ENCODE results near the gene MIER1.
"Not testable (repeated sequence)": the region's sequence is repeated elsewhere in the genome, so short reads cannot be mapped to it uniquely, and the experiment has no call there.

MIER1 gene

GRCh38 chr1:66924756-66925557 lies at the start of gene MIER1, which contains the start of gene DNAI4:
Gene MIER1 (plus strand): TSS chr1:66924990. CDS start chr1:66925029, 39 bp downstream.
Gene DNAI4 (minus strand): TSS chr1:66924856. CDS start chr1:66924831, 25 bp downstream.
- peak; percentile 97 for DNase-seq

GRCh38 chr1:66876664-66877063 lies 48.1 kb upstream of the MIER1 start:
- no peak for DNase-seq

- DNase-seq: no peak
Measured at GRCh38 chr1:66889030-66889429, 35.8 kb upstream of the MIER1 start.

GRCh38 chr1:66890621-66891020 lies 34.2 kb upstream of the MIER1 start:
- no peak for DNase-seq

- no peak for DNase-seq
Measured at GRCh38 chr1:66893712-66894111, 31.1 kb upstream of the MIER1 start.

GRCh38 chr1:66915203-66915602 lies 9.6 kb upstream of the MIER1 start:
- not testable (repeated sequence) for DNase-seq

GRCh38 chr1:66916320-66916719 lies 8.5 kb upstream of the MIER1 start:
- no peak for DNase-seq

- DNase-seq: no peak
Measured at GRCh38 chr1:66917476-66917875, 7.3 kb upstream of the MIER1 start.

- no peak for DNase-seq
Measured at GRCh38 chr1:66919063-66919462, 5.7 kb upstream of the MIER1 start.

GRCh38 chr1:66919828-66920227 lies 5.0 kb upstream of the MIER1 start:
- DNase-seq: no peak

GRCh38 chr1:66920543-66920942 lies 4.2 kb upstream of the MIER1 start:
- DNase-seq: no peak

- no peak for DNase-seq
Measured at GRCh38 chr1:66925558-66925910, 744 bp downstream of the MIER1 start.

- DNase-seq: no peak
Measured at GRCh38 chr1:66925944-66926343, 1.2 kb downstream of the MIER1 start.

GRCh38 chr1:66927528-66927927 lies 2.7 kb downstream of the MIER1 start:
- DNase-seq: no peak

GRCh38 chr1:66929146-66929688 lies 4.4 kb downstream of the MIER1 start:
- no peak for DNase-seq

- DNase-seq: no peak
Measured at GRCh38 chr1:66929691-66929998, 4.9 kb downstream of the MIER1 start.

- DNase-seq: peak; percentile 95
Measured at GRCh38 chr1:66929999-66930822, 5.4 kb downstream of the MIER1 start.

GRCh38 chr1:66930823-66931174 lies 6.0 kb downstream of the MIER1 start:
- DNase-seq: no peak

- DNase-seq: no peak
Measured at GRCh38 chr1:66931590-66931989, 6.8 kb downstream of the MIER1 start.

- DNase-seq: no peak
Measured at GRCh38 chr1:66932291-66932690, 7.5 kb downstream of the MIER1 start.

- no peak for DNase-seq
Measured at GRCh38 chr1:66933887-66934700, 9.3 kb downstream of the MIER1 start.

- no peak for DNase-seq
Measured at GRCh38 chr1:66937529-66938234, 12.9 kb downstream of the MIER1 start.

- DNase-seq: no peak
Measured at GRCh38 chr1:66938613-66939012, 13.8 kb downstream of the MIER1 start.

Data from stimulated activated CD8-positive, alpha-beta memory T cell treated with anti-CD3 and anti-CD28 coated beads, Interleukin-4, amount 100 ng/mL, for 48 hours (primary cell).